DMS114 treated with DMSO at 0.1 percent for 48 hours (cell line): ENCODE data around the gene CNTNAP2.
"Not testable (repeated sequence)": the region's sequence is repeated elsewhere in the genome, so short reads cannot be mapped to it uniquely, and the experiment has no call there.

Experiments
- DNase-seq: peaks from one replicate; lab custom pipeline; 2025; ENCODE audit not compliant: unreplicated experiment; lab: John Stamatoyannopoulos, UW

CNTNAP2 gene

DNA sequence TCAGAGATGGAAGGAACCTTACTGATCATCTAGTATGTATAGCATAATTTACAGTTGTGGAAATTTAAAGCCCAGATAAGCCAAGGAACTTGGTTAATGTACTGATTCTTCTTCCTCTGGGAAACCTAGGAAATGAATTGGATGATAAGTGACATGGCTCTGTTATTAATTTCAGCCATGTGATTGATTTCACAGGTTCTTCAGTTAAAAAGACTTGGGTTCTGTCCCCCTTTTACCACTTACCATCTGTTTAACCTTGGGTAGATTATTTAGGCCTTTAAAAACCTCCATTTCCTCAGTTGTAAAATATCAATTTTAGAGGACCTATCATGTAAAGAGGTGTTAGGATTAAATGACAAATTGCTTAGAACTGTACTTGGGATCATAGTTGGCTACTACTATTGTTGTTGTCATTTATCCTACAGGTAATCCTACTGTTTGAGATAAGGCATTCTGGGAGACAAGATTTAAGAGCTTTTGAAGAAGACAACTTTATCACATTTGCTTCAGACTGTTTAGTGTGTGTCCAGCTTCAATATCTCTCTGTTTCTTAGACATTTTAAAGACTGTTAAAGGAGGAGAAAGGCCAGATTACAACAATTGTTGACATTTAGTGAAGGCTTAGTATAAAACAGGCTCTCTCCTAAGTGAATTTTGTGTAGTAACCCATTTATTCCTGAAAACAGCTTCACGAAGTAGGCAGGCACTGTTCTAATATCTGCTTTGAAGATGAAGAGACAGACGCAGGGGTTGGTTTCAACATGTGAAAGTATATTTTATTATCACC lies 1476.9 kb downstream of the CNTNAP2 start:
- no peak for DNase-seq

DNA sequence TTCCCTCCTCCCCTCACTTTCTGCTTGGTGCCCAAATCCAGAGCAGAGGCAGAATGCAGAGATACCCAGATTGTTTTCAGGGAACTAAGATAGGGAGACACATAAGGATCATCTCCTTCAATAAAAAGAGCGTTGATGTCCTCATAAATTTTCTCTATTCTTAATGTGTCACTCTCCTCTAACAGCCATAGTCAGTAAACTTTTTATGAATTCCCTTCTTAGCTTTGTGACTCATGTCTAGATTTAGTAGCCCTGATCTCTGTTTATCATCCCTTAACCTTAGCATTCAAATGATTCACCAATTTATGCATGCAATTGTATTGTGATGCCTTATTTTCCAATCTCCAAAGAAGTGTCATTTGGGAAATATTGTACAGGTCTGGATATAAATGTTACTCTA lies 1478.4 kb downstream of the CNTNAP2 start:
- no peak for DNase-seq

DNA sequence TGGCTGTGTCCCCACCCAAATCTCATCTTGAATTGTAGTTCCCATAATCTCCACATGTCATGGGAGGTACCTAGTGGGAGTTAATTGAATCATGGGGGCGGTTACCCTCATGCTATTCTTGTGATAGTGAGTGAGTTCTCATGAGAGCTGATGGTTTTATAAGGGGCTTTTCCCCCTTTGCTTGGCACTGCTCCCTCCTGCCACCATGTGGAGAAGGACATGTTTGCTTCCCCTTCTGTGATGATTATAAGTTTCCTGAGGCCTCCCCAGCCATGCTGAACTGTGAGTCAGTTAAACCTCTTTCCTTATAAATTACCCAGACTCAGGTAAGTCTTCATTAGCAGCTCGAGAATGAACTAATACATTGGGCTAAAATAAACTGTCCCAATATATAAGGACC lies 1482.1 kb downstream of the CNTNAP2 start:
- DNase-seq, result not testable (repeated sequence)

DNA sequence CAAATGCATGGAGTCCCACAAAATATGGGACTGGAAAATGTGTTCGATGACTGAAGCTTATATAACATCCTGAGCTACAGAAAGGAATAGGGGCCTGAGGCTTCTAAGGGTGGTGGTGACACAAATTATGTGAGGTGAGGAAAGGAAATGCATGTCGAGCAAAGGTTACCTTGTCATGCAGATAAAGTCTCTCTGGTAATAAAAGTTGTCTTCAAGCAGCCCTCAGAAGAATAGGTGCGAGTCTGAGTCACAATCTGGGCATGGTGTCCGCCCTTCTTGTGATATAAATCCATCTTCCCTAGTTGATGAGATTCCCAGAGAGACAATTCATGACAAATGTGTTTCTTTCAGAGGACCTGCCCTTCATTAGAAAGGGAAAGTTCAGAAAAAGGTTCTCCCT lies 1488.7 kb downstream of the CNTNAP2 start:
- DNase-seq, result no peak

DNA sequence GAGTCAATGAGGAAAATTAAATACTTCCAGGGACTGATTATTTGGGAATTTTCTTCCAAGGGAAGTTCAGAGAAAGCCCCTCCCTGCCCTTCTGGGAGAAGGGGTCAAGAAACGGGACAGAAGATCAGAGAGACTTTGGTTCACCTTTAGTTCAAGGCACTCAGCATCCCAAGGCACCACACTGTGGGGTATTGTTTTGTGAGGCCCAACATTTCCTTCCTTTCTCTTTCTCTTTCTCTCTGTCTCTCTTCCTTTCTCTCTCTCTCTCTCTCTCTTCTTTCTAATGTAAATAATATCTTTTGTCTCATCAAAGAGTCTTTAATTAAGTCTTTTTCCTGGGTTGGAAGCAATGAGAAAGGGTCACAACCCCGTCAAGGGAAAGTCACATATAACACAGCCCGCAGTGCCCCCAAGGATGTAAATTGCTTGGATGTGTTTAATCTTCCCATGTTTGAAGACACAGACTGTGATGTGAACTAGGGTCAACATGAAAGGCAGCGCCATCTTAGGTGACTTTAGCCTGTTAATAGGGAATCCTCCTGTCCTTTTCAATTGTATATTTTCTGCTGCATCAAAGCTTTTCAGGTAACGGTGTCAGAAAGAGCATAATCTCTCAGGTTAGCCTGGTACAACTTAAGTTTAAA lies 1490.7 kb downstream of the CNTNAP2 start:
- no peak for DNase-seq

DNA sequence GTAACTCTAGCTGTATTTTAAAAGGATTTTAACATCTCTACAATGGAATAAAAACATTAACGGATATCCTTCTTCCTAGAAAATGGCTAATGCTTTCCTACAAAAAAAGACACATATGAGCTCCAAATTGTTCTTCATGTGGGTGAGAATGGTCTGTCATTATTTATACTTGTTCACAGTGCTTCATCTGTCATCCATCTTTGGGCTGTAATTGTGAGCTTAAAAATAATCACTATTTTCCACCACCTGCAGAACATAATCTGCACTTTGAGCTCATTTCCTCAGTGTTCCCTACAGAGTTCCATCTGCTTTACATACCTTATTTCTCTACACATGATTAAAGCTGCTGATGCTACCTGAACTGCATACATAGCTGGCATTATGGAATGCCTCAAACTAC lies 1494.8 kb downstream of the CNTNAP2 start:
- DNase-seq, result no peak

DNA sequence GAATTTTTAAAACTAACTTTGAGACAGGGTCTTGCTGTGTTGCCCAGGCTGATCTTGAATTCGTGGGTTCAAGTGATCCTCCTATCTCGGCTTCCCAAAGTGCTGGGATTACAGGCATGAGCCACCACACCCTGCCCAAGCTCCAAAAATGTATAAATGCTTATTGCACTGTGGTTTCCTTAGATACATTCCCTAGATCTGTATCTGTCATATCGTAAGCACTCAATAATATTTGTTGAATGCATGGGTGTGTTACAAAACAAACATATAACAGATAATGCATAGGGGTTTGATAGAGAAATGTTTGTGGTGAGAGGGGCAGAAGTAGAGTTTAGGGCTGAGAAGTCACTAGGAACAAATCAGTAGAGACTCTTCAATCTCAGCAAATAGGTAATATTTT lies 1518.7 kb downstream of the CNTNAP2 start:
- DNase-seq, result no peak

DNA sequence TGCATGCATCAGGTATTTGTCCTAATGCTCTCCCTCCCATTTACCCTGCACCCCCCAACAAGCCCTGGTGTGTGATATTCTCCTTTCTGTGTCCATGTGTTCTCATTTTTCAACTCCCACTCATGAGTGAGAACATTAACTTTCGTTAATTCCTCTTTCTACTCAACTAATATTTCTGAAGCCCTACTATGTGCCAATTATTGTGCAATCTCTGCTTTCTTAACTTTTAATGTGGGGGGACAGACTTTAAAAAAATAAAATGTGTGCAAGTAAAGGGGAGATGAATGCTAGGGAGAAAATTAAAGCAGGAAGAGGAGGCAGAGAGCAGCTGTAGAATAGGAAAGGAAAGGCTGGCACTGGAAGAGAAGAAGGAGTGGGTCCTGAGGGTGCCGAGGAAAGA lies 1520.0 kb downstream of the CNTNAP2 start:
- DNase-seq, result no peak

DNA sequence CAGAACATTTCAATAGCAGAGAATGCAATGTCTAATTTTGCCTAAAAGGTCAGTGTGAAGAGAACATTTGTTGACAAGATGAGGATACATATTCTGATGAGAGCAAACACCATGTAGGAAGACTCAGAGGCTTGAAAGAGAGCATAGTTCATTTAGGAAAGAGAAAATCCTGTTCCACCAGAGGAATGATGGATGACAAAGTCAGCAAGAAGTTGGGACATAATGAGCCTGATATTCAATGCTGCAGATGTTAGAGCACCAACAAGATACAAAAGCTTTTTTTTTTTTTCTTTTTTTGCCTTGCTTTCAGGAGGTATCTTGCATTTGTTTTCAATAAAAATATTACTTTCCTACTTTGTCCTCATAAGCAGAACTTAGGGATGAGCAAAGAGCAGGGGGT lies 1522.0 kb downstream of the CNTNAP2 start:
- no peak for DNase-seq

DNA sequence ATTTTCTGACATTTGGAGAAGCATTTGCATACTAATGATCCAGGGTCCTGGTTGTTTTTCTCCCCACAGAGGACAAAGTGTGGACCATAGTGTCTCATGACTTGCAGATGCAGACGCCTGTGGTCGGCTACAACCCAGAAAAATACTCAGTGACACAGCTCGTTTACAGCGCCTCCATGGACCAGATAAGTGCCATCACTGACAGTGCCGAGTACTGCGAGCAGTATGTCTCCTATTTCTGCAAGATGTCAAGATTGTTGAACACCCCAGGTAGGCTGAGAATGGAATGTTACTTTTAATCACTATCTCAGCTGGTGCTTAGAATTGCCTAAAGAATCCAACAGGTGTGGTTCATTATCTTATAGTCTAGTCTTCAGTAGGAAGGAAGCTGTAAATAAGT lies 1522.4 kb downstream of the CNTNAP2 start:
- no peak for DNase-seq

DNA sequence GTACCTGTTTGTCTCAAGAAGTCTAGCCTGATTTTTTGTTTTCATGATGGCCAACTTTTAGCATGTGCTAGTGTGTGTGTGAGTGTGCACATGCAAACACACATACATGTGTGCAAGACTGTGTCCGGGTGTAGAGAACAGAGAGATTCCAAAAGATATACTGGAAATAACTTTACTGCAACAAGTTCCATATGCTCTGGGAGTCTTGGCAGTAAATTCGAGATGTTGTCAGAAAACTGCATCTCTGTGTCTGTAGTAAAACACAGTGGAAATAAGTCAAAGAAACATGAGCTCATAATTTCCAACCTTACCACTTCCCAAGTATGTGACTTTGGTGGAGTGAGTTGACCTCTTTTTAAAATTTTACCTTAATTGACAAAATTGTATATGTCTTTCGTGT lies 1523.2 kb downstream of the CNTNAP2 start:
- no peak for DNase-seq

DNA sequence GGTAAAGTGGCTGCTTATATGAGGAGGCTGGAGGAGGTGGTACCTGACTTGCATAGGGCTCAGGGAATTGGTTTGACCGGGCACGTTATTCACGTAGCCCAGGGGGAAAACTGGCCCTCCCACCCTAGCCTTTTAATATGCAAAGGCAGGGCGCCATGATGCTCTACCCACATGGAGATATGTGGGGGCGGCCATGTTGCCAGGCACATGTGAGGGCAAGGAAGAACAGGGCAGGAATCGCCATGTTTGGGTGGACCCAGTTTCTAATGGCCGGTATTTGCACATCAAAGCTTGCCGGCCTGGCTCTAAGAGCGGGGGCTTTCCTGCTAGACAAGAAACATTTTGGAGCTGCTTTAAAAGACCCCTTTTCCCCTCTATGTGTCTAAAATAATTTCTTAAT lies 1524.2 kb downstream of the CNTNAP2 start:
- no peak for DNase-seq

DNA sequence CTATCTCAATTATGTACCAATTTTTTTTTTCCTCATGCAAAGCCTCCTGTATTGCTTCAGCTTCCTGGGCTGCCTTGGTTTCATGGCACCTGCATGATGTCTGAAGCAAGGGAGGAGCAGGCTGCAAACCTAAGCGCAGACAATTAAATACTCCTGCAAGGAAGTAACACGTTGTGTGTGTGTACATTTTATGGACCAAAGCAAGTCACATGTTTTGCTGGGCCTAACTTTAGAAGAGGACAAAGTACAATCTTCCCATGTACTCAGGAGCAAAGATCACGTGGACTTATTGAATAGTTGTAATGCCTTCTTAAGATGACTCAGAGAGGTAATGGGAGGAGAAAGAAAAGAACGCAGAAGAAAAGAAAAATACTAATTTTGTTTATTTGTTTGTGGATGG lies 1530.0 kb downstream of the CNTNAP2 start:
- no peak for DNase-seq

DNA sequence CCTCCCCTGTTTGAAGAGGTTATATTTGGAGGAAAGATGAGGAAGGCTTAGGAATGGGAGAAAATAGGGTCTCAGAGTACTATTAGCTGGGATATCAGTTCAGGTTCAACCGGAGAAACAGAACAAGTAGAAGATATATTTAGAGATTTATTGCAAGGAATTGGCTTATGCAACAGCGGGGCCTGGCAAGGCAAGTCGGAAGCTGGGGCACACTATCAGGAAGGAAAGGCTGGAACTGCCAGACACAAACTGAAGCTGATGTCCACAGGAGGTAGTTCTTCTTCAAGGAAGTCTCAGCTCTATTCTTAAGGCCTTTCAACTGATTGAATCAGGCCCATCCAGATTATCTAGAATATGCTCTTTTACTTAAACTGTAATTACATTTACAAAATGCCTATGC lies 1534.4 kb downstream of the CNTNAP2 start:
- DNase-seq, result no peak

DNA sequence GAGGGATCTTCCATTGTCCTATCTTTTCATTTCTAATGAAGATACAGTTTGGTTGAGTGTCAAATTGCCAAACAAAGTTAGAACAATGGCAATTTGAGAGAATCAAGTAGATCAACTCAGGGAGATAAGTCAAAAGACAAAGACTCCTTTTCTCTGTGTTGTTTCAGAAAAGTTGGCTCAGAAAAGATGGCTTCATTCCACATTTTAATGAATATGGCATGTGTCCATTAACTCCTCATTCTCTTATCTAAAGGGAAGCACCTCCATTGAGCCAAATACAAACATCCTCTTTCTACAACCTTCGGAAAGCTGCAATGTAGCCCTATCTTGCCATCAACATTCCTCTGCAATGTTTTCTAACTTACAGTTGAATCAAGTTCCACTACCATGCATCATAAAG lies 1535.0 kb downstream of the CNTNAP2 start:
- DNase-seq, result no peak

DNA sequence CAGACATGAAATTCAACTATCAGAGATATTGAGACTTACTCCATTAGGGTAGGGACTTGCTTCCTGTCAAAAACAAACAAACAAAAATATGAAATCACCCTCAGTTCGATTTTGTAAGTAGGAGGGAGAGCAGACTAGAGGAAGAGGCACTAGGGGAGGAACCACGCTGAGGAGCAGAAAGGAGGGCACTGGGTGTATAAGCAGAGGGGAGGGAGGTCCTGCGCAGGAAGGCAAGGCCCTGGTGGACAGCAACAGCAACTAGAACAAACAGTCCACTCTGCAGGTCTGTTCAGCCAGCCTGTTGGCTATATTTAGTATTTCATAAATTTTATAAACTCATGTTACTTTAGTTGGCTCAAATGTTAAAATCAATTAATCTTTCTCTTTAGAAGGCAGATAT lies 1536.9 kb downstream of the CNTNAP2 start:
- DNase-seq, result no peak

DNA sequence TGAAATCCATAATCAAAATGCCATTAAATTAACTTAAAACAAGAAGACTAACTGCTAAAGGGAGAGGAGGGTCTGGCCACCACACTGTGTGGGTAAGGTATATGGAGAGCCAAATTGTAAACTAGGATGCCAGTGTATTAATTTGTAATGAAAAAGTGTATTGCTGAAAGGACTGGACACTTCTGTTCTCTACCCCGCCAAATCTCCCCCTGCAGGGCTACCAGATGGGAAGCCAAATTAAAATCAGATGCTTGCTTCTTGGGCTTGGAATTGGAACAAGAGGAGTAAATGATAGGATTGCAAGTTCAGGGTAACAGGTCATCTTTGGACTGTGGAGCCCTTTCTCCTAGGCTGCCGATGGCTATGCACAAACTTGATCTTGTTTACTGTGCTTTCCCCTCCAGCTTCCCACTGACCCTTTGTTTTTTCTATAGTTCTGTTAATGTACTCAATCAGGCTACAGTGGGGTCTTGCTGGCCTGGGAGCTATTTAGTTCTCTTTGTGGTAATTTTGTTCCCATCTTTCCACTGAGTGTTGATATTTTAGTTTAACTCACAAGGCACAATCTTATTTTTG lies 1541.9 kb downstream of the CNTNAP2 start:
- no peak for DNase-seq

DNA sequence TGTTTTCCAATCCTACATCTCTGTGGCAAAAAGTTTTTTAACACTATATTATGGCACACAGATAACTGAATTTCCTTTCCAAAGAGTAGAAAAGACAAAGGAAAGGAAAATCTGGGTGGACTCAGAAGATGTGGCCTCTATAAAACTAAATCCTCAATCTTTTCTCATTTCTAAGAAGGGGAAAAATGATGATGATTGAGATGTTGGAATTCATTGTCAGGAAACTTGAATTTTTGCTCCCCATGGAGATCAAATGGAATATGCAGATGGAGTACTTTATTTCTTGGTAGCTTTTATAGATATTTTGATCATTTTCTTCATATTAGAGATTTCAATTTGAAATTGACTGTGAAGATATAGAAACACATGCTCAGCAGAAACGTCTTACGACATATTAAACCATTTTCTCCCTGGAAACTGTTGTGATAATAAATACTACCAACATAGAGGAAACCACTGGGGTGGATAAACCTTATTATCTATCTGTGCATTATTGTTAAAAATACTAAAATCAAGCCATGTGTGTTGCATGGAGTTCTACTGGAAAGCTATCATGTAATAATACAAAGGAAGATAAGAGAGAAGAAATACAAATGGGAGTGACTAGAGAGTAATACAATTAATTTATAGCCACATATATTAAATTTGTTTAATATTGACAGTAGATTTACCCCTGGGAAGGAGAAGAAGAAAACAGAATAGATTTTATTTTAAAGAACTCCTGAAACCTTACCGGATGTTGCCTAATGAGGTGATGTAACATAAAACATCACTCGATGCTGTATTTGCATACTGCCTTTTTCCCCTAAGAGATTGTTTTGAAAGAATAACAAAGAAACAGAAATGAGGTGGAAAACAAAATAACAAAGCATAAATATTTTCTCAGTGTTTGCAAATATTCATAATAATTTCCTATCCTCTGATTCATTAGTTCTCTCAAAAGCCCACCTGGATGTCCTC lies 1542.7 kb downstream of the CNTNAP2 start:
- no peak for DNase-seq

DNA sequence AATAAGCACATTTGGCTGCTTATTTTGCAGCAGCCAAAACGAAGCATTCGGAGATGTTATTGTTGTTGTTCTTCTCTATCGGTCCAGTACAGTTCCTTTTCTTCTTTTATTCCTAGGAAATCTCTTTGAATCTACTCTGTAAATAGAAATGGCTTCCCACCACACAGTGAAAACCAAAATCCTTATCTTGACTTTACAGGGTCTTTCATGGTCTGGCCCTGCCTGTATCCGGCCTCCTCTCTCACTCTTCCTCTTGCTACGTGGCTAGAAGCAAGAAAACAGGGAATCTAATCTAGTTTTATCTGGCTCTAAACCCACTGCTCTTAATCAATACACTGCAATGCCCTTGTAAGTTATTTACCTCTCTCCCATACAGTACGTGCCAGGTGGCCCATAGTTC lies 1547.9 kb downstream of the CNTNAP2 start:
- no peak for DNase-seq

DNA sequence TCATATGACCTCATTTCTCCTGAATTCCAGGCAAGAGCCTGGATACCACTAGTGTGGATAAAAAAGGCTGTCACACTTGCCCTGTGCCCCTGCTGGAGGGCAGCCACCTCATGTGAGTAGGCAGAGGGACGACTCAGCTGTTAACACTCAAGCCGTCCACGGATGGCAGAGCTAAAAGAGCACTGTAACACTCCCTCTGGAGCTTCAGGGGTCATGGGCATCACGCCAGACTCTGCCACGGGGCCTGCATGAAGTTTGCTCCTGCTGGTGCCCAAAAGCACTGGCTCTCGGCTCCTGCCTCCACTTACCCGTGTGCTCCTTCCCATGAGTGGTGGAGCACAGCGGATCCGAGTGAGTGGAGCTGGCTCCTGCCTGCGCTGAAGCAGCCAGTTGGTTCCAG lies 1554.2 kb downstream of the CNTNAP2 start:
- DNase-seq, result no peak

DNA sequence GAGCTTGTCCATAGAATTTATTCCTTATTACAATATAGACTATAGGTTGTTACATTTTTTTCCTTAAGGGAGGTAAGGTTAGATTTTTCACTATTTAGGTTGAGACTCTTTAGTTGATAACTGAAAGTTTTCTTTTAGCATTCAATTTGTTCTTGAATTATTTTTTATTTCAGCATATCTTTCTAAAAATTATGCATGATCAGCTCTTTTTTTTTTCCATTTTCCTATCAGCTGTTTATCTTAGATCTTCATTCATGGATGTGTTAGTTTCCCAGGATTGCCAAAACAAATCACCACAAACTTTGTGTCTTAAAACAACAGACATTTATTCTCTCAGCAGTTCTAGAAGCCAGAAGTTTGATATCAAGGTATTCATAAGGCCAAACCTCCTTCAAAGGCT lies 1558.1 kb downstream of the CNTNAP2 start:
- DNase-seq, result no peak
